ENCODE results near the gene GUCA1A.

DNA sequence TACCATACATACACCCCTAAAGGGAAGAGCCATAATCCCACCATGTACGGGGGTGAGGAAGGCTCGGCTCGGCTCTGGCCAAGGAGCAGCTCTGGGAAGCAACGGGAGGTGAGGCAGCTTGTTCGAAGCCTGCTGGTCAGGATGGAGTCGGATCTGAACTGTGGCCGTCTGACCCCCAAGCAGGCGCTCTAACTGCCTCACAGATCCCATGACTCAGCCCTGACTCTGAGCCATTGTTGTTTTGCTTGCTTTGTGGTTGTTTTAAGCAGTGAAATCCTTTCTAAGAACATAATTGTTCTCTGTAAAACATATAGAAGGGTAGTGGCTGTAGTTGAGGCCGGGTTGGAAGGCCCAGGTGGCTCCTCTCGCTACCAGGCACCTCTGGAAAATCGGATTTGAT is 41.6 kb upstream of the GUCA1A start:
- TF ChIP-seq, protein P1, sequence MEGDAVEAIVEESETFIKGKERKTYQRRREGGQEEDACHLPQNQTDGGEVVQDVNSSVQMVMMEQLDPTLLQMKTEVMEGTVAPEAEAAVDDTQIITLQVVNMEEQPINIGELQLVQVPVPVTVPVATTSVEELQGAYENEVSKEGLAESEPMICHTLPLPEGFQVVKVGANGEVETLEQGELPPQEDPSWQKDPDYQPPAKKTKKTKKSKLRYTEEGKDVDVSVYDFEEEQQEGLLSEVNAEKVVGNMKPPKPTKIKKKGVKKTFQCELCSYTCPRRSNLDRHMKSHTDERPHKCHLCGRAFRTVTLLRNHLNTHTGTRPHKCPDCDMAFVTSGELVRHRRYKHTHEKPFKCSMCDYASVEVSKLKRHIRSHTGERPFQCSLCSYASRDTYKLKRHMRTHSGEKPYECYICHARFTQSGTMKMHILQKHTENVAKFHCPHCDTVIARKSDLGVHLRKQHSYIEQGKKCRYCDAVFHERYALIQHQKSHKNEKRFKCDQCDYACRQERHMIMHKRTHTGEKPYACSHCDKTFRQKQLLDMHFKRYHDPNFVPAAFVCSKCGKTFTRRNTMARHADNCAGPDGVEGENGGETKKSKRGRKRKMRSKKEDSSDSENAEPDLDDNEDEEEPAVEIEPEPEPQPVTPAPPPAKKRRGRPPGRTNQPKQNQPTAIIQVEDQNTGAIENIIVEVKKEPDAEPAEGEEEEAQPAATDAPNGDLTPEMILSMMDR (IDR thresholded peaks at IDR 0.05) = no peak
- TF ChIP-seq EP300 (IDR thresholded peaks at IDR 0.05) = no peak

Measured in tibial nerve (tissue), 4 donors.